Measurements from ENCODE around the gene APBB1IP. TPM values are rescaled to one million over a fixed set of nuclear protein-coding genes. Genes with fewer than 3 reads are reported as not detected.

The APBB1IP gene
- total RNA-seq, 1 donor from 2014 or later = not detected

DNA sequence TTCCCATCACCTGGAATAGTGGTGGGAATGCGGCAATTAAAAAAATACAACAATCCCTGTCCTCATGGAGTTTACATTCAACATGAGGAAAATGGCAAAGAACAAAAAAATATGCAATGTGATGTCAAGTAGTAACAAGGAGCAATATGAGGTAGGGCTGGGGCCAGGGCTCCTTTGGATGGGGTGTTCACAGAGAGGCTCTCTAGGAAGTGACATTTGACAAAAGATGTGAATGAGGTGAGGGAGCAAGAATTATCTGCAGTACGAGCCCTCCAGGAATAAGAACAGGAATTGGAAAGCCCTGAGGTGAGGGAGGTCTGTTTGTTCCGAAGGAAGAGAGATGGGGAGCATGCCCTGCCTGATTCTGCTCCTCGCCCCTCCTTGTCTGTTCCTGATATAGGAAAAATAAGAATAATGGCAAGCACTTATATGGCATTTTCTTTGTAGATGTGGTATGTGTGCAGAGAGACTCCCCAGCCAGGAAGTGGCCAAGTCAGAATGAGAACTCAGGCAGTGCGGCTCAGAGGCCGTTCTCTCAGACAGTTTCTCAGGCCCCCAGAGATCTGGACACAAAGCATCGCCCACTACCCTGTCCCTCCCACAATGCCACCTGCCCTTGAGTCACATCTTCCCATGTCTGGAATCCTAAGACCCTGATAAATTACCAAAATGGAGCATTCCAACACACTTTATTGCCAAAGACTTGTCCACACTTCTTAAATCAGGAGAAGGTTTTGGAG lies 105.6 kb downstream of the APBB1IP start:
- FAIRE-seq (no peak), DNase-seq (ENCODE audit: low read depth) (no peak)
- TF ChIP-seq, protein P1, sequence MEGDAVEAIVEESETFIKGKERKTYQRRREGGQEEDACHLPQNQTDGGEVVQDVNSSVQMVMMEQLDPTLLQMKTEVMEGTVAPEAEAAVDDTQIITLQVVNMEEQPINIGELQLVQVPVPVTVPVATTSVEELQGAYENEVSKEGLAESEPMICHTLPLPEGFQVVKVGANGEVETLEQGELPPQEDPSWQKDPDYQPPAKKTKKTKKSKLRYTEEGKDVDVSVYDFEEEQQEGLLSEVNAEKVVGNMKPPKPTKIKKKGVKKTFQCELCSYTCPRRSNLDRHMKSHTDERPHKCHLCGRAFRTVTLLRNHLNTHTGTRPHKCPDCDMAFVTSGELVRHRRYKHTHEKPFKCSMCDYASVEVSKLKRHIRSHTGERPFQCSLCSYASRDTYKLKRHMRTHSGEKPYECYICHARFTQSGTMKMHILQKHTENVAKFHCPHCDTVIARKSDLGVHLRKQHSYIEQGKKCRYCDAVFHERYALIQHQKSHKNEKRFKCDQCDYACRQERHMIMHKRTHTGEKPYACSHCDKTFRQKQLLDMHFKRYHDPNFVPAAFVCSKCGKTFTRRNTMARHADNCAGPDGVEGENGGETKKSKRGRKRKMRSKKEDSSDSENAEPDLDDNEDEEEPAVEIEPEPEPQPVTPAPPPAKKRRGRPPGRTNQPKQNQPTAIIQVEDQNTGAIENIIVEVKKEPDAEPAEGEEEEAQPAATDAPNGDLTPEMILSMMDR (IDR thresholded peaks at IDR 0.05; ENCODE audit: insufficient read depth, low read length, severe bottlenecking) = no peak
- Histone ChIP-seq H3K27me3 (ENCODE audit: control insufficient read depth, insufficient read depth, low read length) (no peaks in the 10 kb centered on the region), H3K36me3 (ENCODE audit: control insufficient read depth, insufficient read depth, low read length) (no peaks in the 10 kb centered on the region), H3K4me3 (ENCODE audit: low read depth, low read length) (no peak overlapping the region)

DNA sequence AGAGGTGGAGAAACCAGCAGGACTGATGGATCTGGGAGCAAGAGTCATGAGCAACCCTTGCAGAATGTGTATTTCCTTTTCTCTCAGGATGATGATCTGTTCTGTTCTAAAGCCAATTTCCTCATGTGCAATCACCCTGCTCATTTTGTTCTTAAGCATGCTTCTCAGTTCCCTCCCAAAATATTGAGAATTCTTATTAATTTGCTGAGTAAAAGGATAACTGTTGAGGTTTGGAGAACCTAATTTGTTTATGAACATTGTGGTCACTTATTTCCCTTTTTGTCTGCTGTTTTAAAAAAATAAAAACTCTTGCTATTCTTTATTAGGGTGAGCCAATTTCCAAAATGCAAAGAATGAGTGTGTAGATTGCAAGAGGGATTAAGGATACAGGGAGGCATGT lies 106.8 kb downstream of the APBB1IP start:
- FAIRE-seq = no peak
- DNase-seq (ENCODE audit: low read depth) = no peak
- Histone ChIP-seq H3K36me3 (ENCODE audit: control insufficient read depth, insufficient read depth, low read length) (no peaks in the 10 kb centered on the region), H3K4me3 (ENCODE audit: low read depth, low read length) (no peak overlapping the region), H3K27me3 (ENCODE audit: control insufficient read depth, insufficient read depth, low read length) (no peaks in the 10 kb centered on the region)
- TF ChIP-seq, protein P1 (IDR thresholded peaks at IDR 0.05; ENCODE audit: insufficient read depth, low read length, severe bottlenecking) = no peak

DNA sequence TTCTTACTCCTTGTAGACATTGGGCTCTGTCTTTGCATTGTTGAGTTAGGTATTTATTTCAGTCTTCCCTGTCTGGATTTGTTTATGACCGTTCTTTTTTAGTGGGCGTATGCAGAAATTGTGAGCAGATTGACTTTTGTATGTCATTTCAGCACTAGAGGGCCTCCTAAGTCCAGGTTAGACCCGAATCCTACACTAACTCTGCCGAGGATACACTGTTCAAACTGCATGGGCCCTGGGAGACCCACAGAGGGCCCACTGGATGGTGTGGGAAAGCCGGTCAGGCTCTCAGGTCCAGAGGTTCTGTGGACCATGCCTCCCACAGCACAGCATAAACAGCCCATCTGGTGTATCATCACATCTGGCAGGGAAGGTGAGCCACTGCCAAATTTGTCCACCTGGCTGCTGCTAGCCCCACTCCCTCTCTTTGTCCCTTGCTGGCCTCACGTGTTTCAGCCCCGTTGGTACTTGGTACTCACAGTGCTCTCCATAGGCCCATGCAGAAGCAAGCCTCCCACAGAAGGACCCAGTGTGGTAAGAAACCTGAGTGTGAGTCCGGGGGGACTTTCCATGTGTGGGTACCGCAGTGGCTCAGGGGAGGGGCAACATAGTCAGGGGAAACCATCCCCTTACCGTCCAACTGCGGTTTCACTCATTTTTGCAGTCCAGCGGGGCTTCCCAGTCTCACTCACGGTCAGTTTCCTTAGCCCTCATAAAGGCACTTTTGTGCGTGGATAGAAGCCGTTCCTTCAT lies 112.8 kb downstream of the APBB1IP start:
- H3K27me3 ChIP-seq (ENCODE audit: control insufficient read depth, insufficient read depth, low read length) = no peaks in the 10 kb centered on the region
- H3K36me3 ChIP-seq (ENCODE audit: control insufficient read depth, insufficient read depth, low read length) = no peaks in the 10 kb centered on the region
- TF ChIP-seq, protein P1 (IDR thresholded peaks at IDR 0.05; ENCODE audit: insufficient read depth, low read length, severe bottlenecking) = peak; percentile 18
- no peak for FAIRE-seq
- DNase-seq (ENCODE audit: low read depth) = peak; percentile 26
- no peak overlapping the region for H3K4me3 ChIP-seq (ENCODE audit: low read depth, low read length)

DNA sequence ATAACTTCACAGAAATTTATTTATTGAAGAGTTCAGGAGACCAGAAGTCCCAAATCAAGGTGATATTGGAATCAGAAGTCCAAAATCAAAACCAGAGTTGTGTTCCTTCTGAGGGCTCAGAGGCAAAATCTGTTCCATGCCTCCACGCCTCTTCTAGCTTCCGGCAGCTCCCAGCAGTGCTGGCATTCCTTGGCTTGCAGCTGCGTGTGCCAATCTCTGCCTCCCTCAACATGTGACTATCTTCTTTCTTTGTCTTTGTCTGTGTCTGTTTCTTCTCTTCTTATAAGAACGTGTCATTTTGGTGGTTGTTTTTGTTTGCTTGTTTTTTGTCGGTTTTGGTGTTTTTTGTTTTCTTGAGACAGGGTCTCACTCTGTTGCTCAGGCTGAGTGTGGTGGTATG lies 116.1 kb downstream of the APBB1IP start:
- FAIRE-seq (no peak), DNase-seq (ENCODE audit: low read depth) (no peak)
- Histone ChIP-seq H3K27me3 (ENCODE audit: control insufficient read depth, insufficient read depth, low read length) (no peaks in the 10 kb centered on the region), H3K4me3 (ENCODE audit: low read depth, low read length) (no peak overlapping the region), H3K36me3 (ENCODE audit: control insufficient read depth, insufficient read depth, low read length) (no peaks in the 10 kb centered on the region)
- TF ChIP-seq, protein P1 (IDR thresholded peaks at IDR 0.05; ENCODE audit: insufficient read depth, low read length, severe bottlenecking) = no peak

DNA sequence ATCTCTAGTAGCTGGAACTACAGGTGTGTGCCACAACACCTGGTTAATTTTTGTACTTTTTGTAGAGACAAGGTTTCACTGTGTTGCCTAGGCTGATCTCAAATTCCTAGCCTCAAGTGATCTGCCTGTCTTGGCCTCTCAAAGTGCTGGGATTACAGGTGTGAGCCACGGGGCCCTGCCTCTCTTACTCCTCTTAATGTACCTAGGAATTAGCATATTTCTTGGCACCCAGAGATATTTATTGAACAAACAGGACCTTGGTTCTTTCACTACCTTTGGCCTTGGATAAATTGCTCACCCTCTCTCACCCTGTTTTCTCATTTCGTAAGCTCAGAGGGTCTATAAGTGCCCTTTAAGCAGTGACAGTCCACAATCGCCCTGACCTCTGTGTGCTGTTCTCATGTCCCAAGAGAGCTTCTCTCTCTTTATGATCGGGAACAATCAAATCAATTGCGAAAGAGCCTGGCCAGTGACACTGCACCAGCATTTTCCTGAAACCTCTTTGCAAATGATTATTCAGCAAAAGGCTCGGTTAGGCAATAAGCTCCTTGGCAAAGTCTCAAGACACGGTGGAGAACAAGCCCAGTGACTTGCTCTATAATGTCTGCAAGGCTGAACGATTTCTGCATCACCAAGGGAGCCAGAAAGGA lies 117.7 kb downstream of the APBB1IP start:
- DNase-seq (ENCODE audit: low read depth) (peak; percentile 62), FAIRE-seq (no peak)
- Histone ChIP-seq H3K27me3 (ENCODE audit: control insufficient read depth, insufficient read depth, low read length) (no peaks in the 10 kb centered on the region), H3K4me3 (ENCODE audit: low read depth, low read length) (no peak overlapping the region), H3K36me3 (ENCODE audit: control insufficient read depth, insufficient read depth, low read length) (no peaks in the 10 kb centered on the region)
- TF ChIP-seq, protein P1 (IDR thresholded peaks at IDR 0.05; ENCODE audit: insufficient read depth, low read length, severe bottlenecking) = no peak
